NCI-H345 (cell line): ENCODE results near the gene VKORC1L1.
A peak's percentile ranks its signal among the peaks of the same experiment; 100 is the strongest.
"Not testable (repeated sequence)": the region's sequence is repeated elsewhere in the genome, so short reads cannot be mapped to it uniquely, and the experiment has no call there.

Experiments
- DNase-seq: peaks from one replicate; lab custom pipeline; 2025; lab: John Stamatoyannopoulos, UW

Gene VKORC1L1

DNA sequence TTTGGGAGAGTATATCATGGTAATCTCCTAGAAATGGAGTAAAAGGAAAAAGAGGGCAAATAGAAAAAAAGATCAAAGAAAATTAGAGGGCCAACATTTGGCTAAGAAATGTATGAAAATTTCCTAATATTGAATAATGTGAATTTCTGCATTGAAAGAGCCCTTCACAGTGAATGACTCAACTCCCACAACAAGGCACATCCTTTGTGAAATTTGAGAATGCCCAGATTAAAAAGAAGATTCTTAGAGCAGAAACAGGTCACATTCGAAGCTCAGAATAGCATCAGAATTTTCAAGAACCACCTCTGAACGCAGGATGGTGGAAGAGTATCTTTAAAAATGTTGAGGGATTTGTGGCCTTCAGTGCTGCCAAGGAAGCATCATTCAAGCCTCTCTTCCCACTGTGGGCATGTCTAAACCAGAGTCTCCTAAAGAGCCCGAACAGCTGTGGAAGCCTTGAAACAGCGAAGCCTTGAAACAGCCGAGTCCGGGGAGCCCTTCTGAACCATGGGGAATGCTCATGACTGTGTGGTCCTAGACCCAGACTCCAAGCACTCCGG is 65.5 kb downstream of the VKORC1L1 start:
- no peak for DNase-seq

DNA sequence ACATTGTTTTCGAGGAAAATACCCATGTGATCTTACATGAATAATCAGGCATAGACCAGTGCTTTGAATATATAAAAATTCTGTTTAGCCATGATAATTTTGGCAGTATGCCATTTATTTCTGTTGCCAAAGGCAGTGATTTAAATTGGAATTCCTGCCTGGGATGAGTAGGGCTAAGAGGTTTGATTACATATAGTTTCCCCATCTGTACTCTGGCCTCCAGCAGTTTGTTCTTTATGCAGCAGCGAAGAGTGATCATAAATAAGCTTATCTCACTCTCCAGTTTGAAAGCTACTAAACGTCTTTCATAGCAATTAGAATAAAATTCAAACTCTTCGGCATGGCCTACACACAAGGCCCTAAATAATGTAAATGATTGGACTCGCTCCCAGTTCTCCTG is 72.9 kb downstream of the VKORC1L1 start:
- DNase-seq = not testable (repeated sequence)

DNA sequence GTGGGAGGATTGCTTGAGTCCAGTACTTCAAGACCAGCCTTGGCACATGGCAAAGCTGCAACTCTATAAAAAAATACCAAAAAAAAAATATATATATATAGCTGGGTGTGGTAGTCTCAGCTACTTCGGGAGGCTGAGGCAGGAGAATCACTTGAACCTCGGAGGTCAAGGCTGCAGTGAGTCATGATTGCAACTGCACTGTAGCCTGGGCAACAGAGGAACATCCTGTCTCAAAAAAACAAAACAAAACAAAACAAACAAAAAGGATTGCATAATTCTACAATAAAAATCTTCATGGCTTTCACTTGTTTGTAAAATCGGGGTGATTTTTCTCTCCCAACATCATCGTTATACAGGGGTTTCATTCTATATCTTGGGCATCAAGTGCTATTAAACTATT is 74.0 kb downstream of the VKORC1L1 start:
- no peak for DNase-seq

DNA sequence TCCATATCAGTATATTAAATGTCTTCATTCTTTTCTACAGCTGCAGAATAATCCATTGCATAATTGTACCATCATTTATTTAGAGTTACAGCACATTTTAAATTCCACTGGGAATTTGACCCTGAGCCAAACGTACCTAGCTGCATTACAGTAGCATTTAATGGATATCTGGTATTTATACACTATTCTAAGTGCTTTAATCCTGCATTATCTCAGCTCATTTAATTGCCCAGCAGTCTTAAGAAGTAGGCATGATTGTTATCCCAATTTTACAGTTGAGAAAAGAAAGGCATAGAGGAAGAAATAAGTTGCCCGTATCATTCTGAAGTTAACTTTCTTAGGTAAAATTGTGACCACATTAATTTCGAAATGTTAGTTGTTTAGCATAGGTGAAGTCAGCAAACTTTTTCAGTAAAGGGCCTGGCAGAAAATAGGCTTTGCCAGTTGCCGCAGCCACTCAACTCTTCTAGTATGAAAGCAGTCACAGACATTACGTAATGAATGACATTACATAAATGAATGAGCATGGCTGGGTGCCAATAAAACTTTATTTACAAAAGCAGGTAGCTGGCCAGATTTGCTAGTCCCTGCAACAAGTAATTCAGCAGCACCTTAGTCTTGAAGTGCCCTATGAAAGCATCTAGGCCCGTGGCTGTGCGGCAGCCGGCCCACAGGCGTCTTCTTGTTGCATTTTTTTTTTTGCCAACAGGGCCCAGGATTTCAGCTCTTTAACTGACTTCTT is 79.1 kb downstream of the VKORC1L1 start:
- peak; percentile 46 for DNase-seq

DNA sequence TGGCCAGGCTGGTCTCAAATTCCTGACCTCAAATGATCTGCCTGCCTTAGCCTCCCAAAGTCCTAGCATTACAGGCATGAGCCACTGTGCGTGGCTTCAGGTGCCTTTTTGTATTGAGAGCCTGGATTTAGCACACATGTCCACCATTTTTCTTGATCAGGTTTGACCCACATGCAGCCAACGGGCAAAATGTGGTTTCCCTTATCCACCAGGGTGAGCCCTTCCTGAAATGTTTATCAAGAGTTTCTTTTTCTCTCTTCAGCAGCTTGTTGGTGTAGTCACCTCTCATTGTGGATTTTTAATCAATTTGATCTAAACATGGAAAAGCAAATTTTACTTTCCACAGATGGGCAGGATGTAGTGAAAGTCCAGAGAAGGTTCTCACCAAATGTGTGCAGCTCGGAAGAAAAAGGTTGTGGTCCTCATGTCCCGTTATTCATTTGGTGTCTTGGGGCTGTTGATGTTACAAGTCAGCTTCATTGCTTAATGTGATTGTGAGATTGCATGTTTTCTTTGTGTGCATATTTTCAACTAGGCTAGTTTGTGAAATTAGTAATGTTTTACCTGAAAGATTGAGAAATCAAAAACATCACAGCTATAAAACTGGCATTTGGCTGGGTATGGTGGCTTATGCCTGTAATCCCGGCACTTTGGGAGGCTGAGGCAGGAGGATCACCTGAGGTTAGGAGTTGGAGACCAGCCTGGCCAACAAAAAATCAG is 80.3 kb downstream of the VKORC1L1 start:
- DNase-seq = no peak

DNA sequence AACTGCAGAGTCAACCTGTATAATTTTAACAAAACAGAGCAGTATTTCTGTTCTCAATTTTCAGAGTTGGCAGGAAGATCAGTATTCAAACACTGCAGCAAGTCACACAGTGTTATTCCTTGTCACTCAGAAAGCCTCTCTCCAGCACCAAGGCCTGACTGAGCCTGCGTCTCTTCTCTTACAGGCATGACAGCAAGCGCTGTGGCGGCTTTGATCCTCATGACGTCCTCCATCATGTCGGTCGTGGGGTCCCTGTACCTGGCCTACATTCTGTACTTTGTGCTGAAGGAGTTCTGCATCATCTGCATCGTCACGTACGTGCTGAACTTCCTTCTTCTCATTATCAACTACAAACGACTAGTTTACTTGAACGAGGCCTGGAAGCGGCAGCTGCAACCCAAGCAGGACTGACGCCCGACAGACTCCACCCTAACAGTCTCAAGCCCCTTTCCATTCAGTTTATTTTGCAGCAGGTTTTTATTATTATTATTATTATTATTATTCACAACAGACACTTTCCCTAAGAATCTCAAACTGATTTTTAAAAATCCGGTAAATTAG is 81.1 kb downstream of the VKORC1L1 start:
- no peak for DNase-seq

DNA sequence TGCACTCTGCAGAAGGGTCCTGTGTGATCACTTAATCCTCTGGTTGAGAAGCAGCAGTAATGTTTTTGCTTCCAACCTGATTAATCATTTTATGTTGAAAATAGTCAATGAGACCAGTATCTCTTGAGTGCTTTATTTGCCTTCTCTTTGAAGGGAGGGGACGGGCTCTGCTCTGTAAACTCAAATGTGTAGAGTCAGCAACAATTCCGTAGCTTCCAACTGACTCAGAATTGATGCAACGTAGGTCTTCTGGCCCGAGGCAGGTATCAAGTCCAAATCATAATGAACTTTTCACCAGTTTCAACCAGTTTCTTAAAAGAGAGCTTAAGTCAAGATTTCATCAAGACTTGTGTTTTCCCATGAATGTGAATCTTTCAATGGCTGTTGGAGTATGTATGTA is 82.8 kb downstream of the VKORC1L1 start:
- DNase-seq = no peak

DNA sequence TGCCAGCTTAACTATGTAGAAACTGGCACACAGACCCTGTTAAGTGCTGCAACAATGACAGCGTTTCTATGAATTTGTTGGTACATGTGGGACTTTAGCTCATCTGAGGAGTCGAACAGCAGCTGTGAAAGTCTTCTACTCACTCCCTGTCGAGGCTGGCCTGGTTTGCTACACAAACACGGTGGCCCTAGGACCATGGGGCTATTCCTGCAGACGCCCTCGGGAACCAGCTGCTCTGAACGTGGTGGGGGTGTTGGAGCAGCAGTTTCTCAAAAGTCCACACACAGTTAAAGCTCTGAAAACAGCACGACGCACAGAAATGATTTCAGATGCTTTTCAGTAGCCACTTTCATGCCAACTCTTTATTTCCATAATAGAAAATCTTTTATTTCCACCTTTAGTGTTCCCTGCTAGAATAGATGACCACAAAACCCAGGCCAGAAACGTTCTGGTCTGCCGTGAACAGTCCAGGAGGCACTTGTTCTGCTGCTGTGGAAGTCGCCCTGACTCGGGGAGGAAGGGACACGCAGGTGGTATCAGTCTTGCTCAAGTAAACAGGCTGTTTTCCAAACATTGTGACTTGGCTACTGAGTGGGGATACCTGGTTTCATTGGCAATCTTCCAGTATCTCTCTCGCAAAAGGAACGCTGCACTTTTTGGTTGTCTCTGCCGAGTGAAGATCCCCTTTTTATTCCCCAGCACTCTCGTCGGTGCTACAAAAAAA is 87.6 kb downstream of the VKORC1L1 start:
- DNase-seq = no peak

DNA sequence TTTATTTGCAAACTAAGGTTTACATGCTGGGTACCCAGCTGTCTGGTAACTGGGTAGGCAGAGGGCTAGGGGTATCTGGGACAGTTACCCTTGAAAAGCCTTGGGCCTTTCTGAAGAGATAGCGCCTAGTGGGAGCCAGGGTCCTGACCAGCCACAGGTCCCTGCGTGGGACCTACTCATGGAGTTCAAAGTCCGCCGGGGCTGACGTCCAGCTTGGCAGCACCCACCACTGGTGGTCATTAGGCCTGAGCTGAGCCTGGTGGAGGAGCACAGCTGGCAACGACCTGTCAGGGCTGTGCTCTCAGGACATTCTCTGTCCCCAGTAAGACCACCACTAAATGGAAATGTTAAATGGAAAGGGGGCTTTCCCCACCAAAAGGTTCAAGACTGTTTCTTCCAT is 89.2 kb downstream of the VKORC1L1 start:
- no peak for DNase-seq

DNA sequence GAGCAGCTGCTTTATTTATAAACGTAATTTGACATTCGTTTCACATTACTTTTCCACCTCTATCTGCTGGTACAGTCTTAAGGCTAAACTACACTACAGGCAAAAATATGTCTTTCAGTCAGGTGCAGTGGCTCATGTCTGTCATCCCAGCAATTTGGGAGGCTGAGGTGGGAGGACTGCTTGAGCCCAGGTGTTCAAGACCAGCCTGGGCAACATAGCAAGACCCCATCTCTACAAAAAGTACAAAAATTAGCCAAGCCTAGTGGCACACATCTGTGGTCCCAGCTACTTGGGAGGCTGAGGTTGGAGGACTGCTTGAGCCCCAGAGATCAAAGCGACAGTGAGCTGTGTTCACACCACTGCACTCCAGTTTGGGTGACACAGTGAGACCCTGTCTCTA is 91.8 kb downstream of the VKORC1L1 start:
- DNase-seq = not testable (repeated sequence)

DNA sequence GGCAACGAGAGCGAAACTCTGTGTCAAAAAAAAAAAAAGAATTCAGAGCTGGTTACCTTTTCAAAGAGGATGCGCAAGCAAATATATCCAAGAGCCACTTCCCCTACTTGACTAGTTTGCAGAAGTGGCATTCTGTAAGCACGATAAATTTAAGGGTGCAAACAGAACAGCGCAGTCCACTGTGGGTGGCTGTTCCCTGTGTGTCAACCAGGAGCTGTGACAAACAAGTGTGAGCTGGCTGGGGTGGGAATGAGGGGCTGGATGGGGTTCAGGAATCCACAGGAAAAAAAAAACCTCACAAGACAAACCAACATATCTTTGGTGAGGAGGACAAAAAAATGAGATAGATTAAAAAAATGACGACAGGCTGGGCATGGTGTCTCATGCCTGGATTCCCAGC is 93.3 kb downstream of the VKORC1L1 start:
- no peak for DNase-seq

DNA sequence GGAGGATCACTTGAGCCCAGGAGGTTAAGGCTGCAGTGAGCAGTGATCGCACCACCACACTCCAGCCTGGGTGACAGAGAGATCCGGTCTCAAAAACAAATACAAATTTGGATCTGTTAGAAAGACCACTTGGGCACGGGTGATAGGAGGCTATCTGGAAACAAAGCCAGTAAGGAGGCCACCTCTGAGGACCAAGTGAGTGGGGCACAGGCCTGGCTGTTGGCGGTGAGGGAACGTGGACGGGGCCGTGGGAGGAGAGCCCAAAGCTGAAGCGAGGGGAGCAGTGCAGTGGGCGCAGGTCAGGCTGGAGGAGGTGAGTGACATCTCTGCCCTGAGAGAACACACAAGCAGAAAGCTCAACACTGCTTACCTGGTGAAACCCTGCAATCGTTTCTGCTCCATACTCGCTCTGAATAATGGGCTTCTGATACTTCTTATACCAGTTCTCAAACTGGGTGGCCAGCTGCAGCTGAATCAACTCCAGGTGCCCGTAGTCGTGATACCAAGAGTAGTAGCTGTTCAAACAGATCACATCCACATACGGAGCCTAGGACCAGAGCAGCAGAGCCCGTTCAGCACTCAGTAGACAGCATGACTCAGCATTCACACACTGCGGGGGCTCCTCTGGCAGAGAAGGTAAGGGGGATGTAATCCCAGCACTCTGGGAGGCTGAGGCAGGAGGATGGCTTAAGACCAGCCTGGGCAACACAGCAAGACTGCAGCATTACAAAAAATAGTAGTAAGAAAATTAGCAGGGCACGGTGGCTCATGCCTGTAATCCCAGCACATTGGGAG is 94.7 kb downstream of the VKORC1L1 start:
- no peak for DNase-seq

DNA sequence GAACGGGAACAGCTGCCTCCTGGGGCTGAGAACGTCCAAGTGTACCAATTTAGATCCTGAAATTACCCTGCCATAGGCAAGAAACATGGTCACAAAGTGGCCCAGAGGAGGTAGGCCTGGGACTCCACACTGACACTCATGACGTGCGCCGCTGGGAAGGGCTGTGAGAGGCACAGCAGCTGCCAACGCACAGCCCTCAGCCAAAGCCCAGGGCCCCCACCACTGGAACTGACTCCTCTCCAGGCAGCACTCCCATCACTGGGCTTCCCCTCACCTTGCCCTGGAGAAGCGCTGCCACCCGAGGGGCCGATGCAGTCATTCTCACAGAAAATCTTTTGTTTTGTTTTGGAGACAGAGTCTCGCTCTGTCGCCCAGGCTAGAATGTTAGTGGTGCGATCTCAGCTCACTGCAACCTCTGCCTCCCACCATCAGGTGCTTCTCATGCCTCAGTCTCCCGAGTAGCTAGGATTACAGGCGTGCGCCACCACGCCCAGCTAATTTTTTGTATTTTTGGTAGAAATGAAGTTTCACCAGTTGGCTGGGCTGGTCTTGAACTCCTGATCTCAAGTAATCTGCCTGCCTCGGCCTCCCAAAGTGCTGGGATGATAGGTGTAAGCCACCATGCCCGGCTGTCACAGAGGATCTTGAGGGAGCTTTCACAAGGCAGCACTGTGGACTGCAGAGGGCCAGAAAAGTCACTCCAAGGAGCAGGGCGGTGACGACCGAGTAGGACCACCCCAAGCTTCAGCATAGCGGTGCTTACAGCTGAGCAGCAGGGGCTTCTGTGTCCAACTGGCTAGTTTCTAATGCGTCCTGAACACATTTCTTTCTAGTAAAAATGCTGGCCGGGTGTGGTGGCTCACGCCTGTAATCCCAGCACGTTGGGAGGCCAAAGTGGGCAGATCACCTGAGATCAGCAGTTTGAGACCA is 95.6 kb downstream of the VKORC1L1 start:
- DNase-seq = no peak

DNA sequence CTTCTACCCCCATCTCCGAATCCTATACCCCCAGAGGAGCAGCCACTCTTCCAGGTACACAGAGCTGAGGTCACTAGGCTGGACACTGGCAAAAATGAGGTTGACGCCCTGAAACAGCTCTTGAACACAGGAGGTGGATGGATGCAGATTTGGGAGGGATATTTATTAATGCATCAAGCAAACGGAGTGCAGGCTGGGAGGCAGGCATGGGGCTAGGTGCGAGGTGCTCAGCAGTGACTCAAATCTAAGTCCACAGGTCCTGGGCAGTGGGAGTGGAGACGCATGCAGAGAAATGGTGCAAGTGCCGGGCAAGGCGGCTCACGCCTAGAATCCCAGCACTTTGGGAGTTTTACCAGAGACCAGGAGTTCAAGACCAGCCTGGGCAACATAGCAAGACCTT is 98.1 kb downstream of the VKORC1L1 start:
- DNase-seq = no peak

DNA sequence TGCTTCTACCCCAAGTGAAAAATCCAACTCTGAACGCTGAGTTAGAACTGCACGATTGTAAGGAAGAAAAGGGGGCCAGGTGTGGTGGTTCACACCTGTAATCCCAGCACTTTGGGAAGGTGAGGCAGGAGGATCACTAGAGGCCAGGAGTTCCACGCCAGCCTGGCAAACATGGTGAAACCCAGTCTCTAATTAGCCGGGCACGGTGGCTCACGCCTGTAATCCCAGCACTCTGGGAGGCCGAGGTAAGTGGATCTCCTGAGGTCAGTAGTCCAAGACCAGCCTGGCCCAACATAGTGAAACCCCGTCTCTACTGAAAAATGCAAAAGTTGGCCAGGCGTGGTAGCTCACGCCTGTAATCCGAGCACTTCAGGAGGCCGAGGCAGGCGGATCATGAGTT is 100.1 kb downstream of the VKORC1L1 start:
- no peak for DNase-seq

DNA sequence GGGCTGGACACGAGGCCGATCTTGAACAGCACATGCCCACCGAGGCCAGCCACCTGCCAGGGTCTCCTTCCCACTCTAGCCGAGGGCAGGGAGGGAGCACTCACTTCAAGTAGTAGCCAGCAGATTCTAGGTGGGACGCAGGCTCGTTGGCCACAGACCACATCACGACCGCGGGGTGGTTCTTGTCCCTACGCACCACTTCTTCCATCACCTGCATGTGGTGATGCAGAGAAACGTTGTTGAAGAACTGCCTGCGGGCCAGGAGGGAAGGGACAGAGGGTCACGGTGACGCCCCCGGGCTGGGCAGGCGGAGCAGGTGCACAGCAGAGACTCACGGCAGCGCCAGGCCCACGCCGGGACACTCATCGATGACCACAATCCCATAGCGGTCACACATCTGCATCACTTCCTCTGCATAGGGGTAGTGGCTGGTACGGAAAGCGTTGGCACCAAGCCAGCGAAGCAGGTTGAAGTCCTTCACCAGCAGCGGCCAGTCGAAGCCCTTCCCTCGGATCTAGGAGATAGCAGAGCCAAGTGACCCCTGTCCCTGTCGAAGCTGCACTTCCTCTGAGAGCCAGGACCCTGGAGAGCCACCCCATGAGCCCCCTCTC is 101.4 kb downstream of the VKORC1L1 start:
- no peak for DNase-seq

DNA sequence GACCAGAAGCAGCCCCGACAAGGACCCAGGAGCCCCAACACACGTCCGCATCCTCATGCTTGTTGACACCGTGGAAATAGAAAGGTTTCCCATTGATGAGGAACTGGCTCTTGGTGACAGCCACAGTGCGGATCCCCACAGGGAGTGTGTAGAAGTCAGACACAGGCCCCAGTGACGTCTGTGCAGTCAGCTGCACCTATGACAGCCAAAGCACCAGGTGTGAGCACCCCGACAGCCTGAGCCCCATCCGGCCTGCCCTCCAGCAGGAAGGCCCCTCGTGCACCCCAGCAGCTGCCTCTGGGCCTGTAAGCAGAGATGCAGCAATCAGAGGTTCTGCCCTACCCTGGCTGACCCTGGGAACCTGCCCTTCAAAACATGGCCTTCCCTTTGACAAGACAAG is 102.0 kb downstream of the VKORC1L1 start:
- no peak for DNase-seq

DNA sequence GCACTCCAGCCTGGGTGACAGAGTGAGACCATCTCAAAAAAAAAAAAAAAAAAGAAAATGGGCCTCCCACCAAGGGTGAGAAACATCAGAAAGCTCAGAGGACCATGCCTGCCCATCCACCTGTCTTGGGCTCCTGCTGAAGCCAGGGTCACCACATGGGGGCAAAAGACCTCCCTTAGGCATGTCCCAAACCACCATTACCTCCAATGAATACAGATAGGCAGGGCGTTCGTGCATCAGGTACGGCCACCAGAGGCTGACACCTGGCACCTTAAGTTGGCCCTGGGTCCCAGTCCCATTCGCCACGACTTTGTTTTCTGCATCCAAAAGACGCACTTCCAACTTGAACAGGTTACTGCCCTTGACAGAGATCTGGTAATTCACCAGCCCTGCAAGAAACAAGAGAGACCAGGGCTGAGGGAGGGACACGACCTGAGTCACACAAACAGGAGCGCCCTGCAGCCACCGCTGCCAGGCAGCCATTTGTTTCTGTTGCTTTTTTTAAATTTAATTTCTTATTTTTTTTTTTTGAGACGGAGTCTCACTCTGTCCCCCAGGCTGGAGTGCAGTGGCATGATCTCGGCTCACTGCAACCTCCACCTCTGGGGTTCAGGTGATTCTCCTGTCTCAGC is 103.1 kb downstream of the VKORC1L1 start:
- no peak for DNase-seq

DNA sequence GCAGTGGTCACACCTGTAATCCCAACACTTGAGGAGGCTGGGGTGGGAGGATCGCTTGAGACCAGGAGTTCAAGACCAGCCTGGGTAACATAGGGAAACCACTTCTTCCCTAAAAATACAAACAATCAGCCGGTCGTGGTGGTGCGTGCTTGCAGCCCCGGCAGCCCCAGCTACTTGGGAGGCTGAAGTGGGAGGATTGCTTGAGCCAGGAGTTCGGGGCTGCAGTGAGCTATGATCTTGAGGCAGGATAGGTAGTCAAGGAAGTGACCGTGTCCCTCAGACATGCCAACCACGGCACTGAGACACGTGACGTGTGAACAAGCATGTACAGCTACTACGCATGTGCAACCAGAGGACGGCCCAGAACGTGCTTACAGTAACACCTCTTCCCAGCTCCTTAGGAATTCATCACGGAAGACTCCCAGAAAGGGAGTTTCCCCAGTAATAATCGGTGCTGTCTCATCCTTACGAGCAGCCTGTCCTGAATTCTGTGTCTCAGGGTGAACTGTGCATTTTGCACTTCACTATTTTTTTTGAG is 103.9 kb downstream of the VKORC1L1 start:
- DNase-seq = no peak
